Measurements from ENCODE around the gene CYP46A1.
"Not testable (repeated sequence)": the region's sequence is repeated elsewhere in the genome, so short reads cannot be mapped to it uniquely, and the experiment has no call there.

The CYP46A1 gene

GRCh38 chr14:99758872-99759545 lies 74.9 kb downstream of the CYP46A1 start:
- no peak for DNase-seq (ENCODE audit: low spot score)

GRCh38 chr14:99759546-99759925 lies 75.4 kb downstream of the CYP46A1 start:
- DNase-seq (ENCODE audit: low spot score), result no peak

GRCh38 chr14:99760817-99761216 lies 76.7 kb downstream of the CYP46A1 start:
- DNase-seq (ENCODE audit: low spot score), result no peak

DNA sequence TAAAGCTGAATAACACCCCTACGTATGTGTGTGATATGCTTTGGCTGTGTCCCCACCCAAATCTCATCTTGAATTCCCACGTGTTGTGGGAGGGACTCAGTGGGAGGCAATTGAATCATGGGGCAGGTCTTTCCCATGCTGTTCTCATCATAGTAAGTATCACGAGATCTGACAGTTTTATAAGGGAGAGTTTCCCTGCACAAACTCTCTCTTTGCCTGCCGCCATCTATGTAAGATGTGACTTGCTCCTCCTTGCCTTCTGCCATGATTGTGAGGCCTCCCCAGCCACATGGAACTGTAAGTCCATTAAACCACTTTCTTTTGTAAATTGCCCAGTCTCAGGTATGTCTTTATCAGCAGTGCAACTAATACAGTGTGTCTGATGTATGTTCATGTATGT lies 78.8 kb downstream of the CYP46A1 start:
- not testable (repeated sequence) for DNase-seq (ENCODE audit: low spot score)

DNA sequence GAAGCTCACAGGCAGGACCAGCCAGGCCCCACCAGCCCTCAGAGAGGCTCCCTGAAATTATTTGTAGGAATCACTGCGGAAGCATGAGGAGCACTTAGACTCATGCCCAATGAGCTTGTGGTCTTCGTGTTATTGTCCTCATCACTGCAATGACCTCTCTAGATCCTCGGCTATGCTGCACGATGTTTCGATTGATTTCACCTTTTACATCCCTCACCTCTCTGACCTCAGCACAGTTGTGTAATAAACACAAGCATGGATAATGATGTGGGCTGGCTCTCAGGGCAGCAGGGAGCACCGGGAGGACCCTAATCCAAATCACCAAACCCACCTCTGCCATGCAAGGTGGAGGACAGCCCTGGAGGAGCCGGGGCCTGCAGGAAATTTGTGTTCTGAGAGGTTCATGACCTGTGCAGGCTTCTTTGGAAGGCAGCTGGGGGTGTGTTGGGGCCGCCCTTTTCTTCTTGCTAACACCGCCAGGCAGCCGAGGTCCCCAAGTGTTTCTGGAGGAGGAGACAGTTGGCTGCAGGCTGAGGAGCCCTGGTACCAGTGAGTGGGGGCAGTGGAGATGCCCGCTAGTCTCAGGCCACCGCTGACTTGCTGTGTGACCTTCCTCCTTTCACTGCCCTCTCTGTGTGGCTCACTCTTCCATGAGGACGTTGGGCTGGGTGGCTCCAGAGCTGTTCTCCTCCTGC lies 79.6 kb downstream of the CYP46A1 start:
- no peak for DNase-seq (ENCODE audit: low spot score)

DNA sequence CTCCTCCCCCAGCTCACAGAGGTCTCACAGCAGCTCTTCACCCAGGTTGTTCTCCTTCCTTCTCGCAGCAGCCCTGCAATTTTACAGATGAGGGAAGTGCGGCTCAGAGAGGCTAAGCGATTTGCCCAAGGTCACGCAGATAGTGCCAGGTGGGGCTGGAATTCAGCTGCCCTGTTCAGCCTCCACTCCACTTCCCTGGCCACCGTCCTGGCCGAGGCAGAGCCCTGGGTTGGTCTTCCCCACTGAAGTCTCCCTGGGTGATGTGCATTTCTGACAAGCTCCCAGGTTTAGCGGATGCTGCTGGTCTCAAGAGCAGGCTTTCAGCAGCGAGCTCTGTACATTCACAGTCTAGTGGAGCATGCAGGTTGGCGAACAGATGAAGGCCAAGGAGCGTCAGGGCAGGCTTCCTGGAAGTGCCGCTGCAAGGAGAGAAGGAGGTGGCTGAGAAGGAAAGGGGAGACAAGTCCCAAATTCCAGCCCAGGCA lies 80.2 kb downstream of the CYP46A1 start:
- DNase-seq (ENCODE audit: low spot score), result no peak

GRCh38 chr14:99768381-99768780 lies 84.3 kb downstream of the CYP46A1 start:
- no peak for DNase-seq (ENCODE audit: low spot score)

DNA sequence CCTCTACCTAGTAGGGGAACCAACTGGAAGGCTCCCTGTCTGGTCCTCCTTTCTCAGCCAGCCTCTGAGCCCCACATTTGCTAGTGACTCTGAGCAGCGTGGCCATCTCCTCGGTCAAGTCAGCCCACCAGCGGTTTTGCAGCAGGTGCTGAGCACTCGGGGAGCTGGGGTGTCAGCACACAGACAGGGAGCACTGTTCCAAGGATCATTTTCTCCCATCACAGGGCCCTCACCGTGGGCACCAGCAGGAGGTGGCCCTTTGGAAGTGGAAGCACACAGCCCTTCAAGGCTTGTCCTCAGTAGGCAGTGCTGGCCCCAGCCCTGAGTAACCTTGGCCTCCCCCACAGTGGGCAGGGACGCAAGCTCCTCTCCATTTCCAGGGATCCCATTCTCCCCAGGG lies 85.0 kb downstream of the CYP46A1 start:
- no peak for DNase-seq (ENCODE audit: low spot score)

DNA sequence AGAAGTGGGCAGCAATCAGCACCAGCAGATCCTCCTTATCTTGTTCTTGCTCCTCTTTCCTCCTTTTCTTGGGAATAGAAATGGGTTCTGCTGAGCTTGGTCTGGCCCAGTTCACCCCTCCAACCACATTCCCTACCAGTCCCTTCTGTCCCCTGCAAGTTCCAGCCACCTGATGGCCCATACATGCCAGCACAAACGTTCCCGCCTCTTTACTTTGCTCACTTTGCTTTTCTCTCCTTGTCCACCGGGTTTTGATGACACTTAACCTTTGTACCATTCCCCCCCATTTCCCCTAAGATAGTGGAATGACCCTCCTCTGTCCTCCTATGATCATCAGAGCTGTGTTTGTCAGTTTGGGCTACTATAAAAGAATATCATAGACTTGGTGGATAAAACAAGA lies 85.7 kb downstream of the CYP46A1 start:
- no peak for DNase-seq (ENCODE audit: low spot score)

DNA sequence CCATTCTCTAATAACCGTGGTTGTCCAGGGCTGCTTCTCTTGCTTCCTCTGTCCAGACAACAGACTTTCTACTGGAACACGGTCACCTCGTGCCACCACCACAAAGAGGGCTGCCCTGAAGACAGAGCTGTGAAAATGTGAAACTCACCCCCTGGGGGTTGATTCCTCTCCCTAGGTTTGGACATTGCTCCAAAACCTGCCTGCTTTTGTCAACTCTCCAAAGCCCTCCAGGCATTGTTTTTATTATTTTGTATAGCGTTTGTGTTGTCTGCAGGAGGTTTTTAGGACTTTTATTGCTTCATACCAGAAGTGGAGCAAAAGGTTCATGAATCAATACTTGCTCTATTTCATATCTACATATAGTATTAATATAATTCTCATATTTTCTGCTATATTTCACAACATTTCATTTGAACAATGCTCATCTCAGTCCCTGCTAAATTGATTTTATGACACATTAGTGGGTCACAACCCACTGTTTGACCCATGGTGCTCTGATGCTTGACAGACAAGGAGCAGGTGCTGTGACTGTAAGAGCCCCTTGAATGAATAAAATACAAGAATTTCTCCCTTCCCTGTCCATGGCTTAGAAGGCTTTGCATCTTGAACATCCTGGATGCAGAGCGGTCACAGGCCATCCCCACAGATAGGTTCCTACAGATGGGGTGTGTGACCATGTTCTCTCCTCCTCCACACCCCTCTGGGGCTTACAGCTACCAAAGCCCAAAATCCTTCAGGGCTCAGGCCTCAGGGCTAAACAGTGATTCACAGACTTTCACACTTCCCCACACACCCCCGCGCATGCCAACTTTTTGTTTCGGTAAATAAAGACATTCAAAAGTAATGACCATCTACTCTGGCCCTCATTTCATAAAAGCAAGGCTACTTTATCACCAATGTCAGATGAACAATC lies 88.5 kb downstream of the CYP46A1 start:
- DNase-seq (ENCODE audit: low spot score), result no peak

GRCh38 chr14:99773521-99774497 lies 89.7 kb downstream of the CYP46A1 start:
- no peak for DNase-seq (ENCODE audit: low spot score)

DNA sequence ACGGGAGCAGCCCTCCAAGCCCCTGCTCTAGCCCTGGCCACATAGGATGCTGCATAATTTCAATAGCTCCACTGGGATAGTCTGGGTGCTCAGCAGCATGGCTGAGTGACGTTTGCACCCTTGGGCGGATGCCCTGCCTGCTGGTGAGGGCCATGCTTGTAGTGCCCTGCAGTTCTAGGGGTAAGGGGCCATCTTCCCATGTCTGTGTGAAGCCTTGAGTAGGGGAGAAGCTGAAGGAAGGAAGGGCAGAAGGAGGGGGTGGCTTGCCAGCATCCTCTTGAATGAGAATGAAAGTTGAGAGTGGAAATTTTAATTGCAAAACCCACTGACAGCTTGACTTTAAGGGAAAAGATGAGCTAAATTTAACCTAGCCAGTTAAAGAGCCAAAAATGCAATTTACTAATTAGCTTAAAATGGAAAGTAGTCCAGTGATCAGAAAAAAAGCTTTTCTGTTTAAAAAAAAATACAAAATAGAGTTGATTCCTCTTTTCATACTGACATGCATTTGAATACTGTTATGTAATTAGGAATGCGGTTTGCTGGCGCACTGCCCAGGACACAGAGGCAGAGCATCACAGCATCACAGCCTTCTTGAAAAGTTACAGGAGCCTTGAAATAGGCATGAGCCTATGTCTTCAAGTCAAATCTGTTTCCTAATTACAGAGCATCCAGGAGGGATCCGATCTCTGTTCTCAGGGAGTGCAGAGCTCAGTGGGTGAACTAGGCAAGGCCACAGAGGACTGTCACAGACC lies 90.6 kb downstream of the CYP46A1 start:
- no peak for DNase-seq (ENCODE audit: low spot score)

DNA sequence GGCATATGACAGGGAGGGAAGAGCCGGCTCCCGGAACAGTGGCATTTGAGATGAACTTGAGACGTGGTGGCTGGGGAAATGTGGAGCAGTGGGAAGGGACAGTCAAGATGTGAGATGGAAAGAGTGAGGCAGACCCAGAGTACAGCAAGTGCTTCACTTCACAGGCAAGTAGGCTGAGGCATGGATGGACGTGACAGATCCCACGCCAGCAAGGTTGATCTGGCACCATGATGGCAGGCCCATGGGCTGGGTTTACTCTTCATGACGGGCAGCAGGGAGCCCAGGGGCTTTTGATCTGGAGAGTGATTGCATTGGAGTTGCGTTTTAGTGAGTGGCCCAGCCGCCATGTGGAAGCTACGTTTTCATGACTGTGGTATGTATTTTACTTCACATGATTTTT lies 91.3 kb downstream of the CYP46A1 start:
- DNase-seq (ENCODE audit: low spot score), result no peak
